Measurements from ENCODE around the gene RIT2.

RIT2 gene

DNA sequence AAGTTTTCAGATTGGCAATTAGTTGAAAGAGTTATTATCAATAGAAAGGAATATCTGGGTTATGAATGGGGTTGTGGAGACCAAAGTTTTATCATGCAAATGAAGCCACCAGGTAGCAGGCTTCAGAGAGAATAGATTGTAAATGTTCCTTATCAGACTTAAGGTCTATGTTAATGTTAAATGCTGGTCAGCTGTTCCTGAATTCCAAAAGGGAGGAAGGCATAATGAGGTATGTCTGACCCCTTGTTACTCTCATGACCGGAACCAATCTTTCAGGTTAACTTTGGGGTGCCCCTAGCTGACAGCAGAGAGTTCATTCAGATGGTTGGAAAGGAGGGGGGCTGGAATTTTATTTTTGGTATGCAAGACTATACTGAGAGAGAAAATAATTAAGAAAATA is 47.9 kb downstream of the RIT2 start:
- Histone ChIP-seq H3K9me3 (ENCODE audit: insufficient read depth, low read length) (no peaks in the 10 kb centered on the region), H4K20me1 (ENCODE audit: insufficient read depth, low read length) (no peaks in the 10 kb centered on the region), H2AFZ (ENCODE audit: low read depth, low read length) (no peak overlapping the region), H3K27me3 (ENCODE audit: low read depth, low read length) (no peaks in the 10 kb centered on the region), H3K4me1 (ENCODE audit: low read length) (no peaks in the 10 kb centered on the region), H3K36me3 (replicated peaks; ENCODE audit: low read depth, low read length) (no peaks in the 10 kb centered on the region), H3K79me2 (ENCODE audit: low read length) (no peaks in the 10 kb centered on the region), H3K27ac (ENCODE audit: low read length) (no peak overlapping the region), H3K4me3 (ENCODE audit: low read length) (no peak overlapping the region), H3K9ac (ENCODE audit: low read length) (no peak overlapping the region), H3K4me2 (ENCODE audit: low read length) (no peak overlapping the region)
- TF ChIP-seq CTCF (IDR thresholded peaks at IDR 0.05; ENCODE audit: low read depth, low read length) (no peak), EZH2phosphoT487 (IDR thresholded peaks at IDR 0.05; ENCODE audit: low read depth) (no peak)

DNA sequence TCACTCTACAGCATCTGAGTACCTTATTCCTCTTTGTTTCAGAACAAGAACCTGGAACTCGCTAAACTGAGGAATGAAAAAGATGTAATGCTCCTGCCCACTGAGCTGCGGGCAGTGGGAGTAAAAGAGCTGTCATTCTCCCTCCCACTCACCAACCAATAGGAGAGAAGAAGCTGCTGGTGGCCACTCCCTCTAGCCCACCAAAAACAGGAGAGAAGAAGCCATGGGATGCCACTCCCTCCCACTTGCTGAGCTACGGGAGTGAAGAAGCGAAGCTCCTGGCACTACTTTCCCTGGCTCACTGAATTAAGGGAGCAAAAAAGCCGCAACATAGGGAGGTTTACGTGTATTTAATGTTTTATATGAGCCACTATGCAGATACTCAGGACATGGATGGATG is 53.7 kb downstream of the RIT2 start:
- TF ChIP-seq CTCF (IDR thresholded peaks at IDR 0.05; ENCODE audit: low read depth, low read length) (no peak), EZH2phosphoT487 (IDR thresholded peaks at IDR 0.05; ENCODE audit: low read depth) (no peak)
- Histone ChIP-seq H3K4me3 (ENCODE audit: low read length) (no peak overlapping the region), H3K9ac (ENCODE audit: low read length) (no peak overlapping the region), H4K20me1 (ENCODE audit: insufficient read depth, low read length) (no peaks in the 10 kb centered on the region), H3K9me3 (ENCODE audit: insufficient read depth, low read length) (no peaks in the 10 kb centered on the region), H3K4me2 (ENCODE audit: low read length) (no peak overlapping the region), H3K27me3 (ENCODE audit: low read depth, low read length) (no peaks in the 10 kb centered on the region), H3K4me1 (ENCODE audit: low read length) (no peaks in the 10 kb centered on the region), H3K27ac (ENCODE audit: low read length) (no peak overlapping the region), H3K79me2 (ENCODE audit: low read length) (no peaks in the 10 kb centered on the region), H2AFZ (ENCODE audit: low read depth, low read length) (no peak overlapping the region), H3K36me3 (replicated peaks; ENCODE audit: low read depth, low read length) (no peaks in the 10 kb centered on the region)

GRCh38 chr18:43061318-43061717 is 54.2 kb downstream of the RIT2 start:
- H3K4me1 ChIP-seq (ENCODE audit: low read length): no peaks in the 10 kb centered on the region
- no peak overlapping the region for H3K9ac ChIP-seq (ENCODE audit: low read length)
- no peaks in the 10 kb centered on the region for H3K27me3 ChIP-seq (ENCODE audit: low read depth, low read length)
- no peak overlapping the region for H3K4me2 ChIP-seq (ENCODE audit: low read length)
- no peak overlapping the region for H2AFZ ChIP-seq (ENCODE audit: low read depth, low read length)
- H3K79me2 ChIP-seq (ENCODE audit: low read length): no peaks in the 10 kb centered on the region
- no peak overlapping the region for H3K27ac ChIP-seq (ENCODE audit: low read length)
- H3K36me3 ChIP-seq (replicated peaks; ENCODE audit: low read depth, low read length): no peaks in the 10 kb centered on the region
- H3K4me3 ChIP-seq (ENCODE audit: low read length): no peak overlapping the region
- H4K20me1 ChIP-seq (ENCODE audit: insufficient read depth, low read length): no peaks in the 10 kb centered on the region
- H3K9me3 ChIP-seq (ENCODE audit: insufficient read depth, low read length): no peaks in the 10 kb centered on the region
- TF ChIP-seq CTCF (IDR thresholded peaks at IDR 0.05; ENCODE audit: low read depth, low read length) (no peak), EZH2phosphoT487 (IDR thresholded peaks at IDR 0.05; ENCODE audit: low read depth) (no peak)

GRCh38 chr18:43060020-43060419 is 55.5 kb downstream of the RIT2 start:
- no peaks in the 10 kb centered on the region for H4K20me1 ChIP-seq (ENCODE audit: insufficient read depth, low read length)
- no peaks in the 10 kb centered on the region for H3K9me3 ChIP-seq (ENCODE audit: insufficient read depth, low read length)
- no peaks in the 10 kb centered on the region for H3K27me3 ChIP-seq (ENCODE audit: low read depth, low read length)
- H2AFZ ChIP-seq (ENCODE audit: low read depth, low read length): no peak overlapping the region
- no peaks in the 10 kb centered on the region for H3K79me2 ChIP-seq (ENCODE audit: low read length)
- no peak overlapping the region for H3K27ac ChIP-seq (ENCODE audit: low read length)
- H3K4me1 ChIP-seq (ENCODE audit: low read length): no peaks in the 10 kb centered on the region
- H3K4me3 ChIP-seq (ENCODE audit: low read length): no peak overlapping the region
- no peak overlapping the region for H3K9ac ChIP-seq (ENCODE audit: low read length)
- TF ChIP-seq EZH2phosphoT487 (IDR thresholded peaks at IDR 0.05; ENCODE audit: low read depth) (no peak), CTCF (IDR thresholded peaks at IDR 0.05; ENCODE audit: low read depth, low read length) (no peak)
- no peaks in the 10 kb centered on the region for H3K36me3 ChIP-seq (replicated peaks; ENCODE audit: low read depth, low read length)
- H3K4me2 ChIP-seq (ENCODE audit: low read length): no peak overlapping the region

All from OCI-LY3 (cell line).